ENCODE measurements around the gene HCRTR1. TPM values are rescaled to one million over a fixed set of nuclear protein-coding genes. Genes with fewer than 3 reads are reported as not detected.

HCRTR1 gene
- total RNA-seq, 1 donor from 2014 or later, result 0.44 TPM

DNA sequence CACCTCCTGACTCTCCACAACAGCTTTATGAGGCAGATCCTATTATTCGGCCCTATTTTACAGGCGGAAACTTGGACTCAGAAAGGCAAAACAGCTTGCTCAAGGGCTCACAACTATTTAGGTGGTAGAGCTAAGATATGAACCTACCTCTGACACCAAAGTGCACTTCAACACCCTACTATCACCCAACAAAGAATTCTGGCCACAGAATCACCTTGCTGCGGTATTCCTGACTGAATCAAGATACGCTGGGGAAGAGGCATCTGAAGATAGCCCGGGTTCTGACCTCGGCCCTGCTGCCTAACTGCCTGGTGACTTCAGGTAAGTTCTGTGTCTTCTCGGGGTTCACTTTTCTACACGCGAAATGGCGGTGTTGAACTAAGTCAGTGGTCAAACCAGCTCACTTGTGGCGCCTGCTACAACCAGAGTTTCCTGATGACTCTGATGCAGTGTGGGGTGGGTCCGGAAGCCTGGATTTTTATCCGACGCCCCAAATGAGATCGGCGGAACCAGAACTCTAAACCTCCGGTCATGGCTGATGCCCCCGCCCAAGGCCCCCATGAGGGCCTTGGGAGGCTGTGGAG, 26.6 kb downstream of the HCRTR1 start:
- H3K4me3 ChIP-seq, result peak overlapping the region; percentile 77
- TF ChIP-seq, protein P1, sequence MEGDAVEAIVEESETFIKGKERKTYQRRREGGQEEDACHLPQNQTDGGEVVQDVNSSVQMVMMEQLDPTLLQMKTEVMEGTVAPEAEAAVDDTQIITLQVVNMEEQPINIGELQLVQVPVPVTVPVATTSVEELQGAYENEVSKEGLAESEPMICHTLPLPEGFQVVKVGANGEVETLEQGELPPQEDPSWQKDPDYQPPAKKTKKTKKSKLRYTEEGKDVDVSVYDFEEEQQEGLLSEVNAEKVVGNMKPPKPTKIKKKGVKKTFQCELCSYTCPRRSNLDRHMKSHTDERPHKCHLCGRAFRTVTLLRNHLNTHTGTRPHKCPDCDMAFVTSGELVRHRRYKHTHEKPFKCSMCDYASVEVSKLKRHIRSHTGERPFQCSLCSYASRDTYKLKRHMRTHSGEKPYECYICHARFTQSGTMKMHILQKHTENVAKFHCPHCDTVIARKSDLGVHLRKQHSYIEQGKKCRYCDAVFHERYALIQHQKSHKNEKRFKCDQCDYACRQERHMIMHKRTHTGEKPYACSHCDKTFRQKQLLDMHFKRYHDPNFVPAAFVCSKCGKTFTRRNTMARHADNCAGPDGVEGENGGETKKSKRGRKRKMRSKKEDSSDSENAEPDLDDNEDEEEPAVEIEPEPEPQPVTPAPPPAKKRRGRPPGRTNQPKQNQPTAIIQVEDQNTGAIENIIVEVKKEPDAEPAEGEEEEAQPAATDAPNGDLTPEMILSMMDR (IDR thresholded peaks at IDR 0.05; ENCODE audit: borderline replicate concordance), result no peak
- H3K36me3 ChIP-seq, result no peaks in the 10 kb centered on the region
- peak overlapping the region; percentile 95 for H3K27ac ChIP-seq (replicated peaks)
- H3K4me1 ChIP-seq, result peaks cover 83% of the 10 kb centered on the region
- no peak for DNase-seq
- H3K9me3 ChIP-seq (replicated peaks), result no peaks in the 10 kb centered on the region
- intact Hi-C loops (cut with micrococcal nuclease), result no loop called here
- no peaks in the 10 kb centered on the region for H3K27me3 ChIP-seq (ENCODE audit: low read depth)

DNA sequence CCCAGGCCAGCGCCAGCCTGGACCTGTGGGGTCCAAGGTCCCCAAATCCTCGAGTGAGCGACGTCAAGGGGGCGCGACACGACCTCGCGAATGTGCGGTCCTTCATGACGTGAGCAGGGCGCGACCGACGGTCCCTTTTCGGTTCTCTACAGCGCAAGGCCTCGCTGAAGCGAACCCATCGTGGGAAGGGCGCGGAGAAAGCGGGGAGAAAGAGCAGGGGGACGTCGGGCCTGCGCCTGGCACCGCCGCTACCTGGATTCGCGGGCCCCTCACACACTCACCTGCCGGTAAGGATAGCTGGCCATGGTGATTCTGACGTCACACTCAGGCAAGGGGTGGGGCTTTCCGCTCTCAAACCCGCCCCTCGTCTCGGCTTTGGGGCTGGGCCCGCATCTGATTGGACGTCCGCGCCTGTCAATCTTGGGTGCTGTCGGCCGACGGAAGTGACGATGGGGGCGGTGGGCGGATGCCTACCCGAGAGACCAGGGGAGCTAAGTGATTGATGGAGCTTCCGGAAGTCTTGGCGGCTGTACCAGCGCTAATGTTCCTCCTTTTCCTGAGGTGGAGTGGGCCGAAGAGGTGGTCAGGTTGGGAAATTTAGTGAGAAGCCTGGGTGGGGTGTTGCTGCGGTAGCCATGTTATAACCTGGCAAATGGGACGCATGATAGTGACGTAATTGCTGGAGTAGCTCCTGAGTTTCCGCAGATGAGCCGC, 27.2 kb downstream of the HCRTR1 start, which contains the start of gene PEF1:
Gene PEF1 (minus strand): TSS at position 317 of the 714 bp plus-strand sequence. CDS start 12 bp downstream, at position 305.
- Histone ChIP-seq H3K27ac (replicated peaks) (peak within 1 kb of the TSS; percentile 95), H3K27me3 (ENCODE audit: low read depth) (no peaks in the 10 kb centered on the region), H3K4me3 (peak within 1 kb of the TSS; percentile 77), H3K9me3 (replicated peaks) (no peaks in the 10 kb centered on the region), H3K4me1 (peaks cover 83% of the 10 kb centered on the region), H3K36me3 (no peaks in the 10 kb centered on the region)
- TF ChIP-seq, protein P1 (IDR thresholded peaks at IDR 0.05; ENCODE audit: borderline replicate concordance), result no peak
- DNase-seq, result peak; percentile 99
- intact Hi-C loops (cut with micrococcal nuclease), result no loop called here

DNA sequence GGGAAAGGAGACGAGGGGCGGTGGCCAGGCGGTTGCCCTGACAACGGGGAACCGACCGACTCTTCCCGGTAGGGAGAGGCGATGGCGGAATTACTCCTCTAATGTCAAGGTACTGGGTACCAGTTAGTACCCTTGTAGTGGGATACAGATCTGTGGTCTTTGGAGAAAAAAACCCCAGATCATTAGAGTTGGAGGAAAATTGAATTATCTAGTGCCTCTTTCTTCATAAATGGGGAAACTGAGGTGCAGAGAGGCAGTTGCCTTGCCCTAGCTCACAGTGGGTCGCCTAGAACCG, 27.7 kb downstream of the HCRTR1 start:
- H3K27ac ChIP-seq (replicated peaks), result peak overlapping the region; percentile 95
- H3K36me3 ChIP-seq, result no peaks in the 10 kb centered on the region
- no peaks in the 10 kb centered on the region for H3K27me3 ChIP-seq (ENCODE audit: low read depth)
- DNase-seq, result no peak
- TF ChIP-seq, protein P1 (IDR thresholded peaks at IDR 0.05; ENCODE audit: borderline replicate concordance), result no peak
- H3K9me3 ChIP-seq (replicated peaks), result no peaks in the 10 kb centered on the region
- peak overlapping the region; percentile 77 for H3K4me3 ChIP-seq
- H3K4me1 ChIP-seq, result peaks cover 82% of the 10 kb centered on the region
- intact Hi-C loops (cut with micrococcal nuclease), result no loop called here

DNA sequence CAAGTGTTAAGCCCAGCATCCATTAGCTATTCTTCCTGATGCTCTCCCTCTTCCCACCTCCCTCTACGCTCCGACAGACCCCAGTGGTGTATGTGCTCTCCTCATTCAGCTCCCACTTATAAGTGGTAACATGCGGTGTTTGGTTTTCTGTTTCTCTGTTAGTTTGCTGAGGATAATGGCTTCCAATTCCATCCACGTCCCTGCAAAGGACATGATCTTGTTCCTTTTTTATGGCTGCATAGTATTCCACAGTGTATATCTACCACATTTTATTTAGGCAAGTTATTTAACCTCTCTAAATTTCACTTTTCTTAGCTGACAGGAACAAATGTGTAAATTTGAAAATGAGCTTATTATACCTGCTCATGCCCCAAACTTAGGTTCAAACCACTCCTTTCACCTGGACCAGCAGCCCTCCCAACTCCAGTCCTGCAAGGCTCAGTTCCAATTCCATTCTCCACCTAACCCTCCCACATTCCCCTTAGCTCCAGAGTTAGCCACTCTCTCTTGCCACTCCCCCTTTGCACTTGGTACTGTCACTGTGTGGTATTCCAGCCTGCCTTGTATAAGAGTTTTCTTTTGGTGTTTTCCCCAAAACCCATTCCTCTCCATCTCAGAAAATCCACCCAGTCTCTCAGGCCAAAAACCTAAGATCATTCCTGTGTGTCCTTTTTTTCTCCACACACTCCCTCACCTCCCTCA, 28.9 kb downstream of the HCRTR1 start:
- DNase-seq, result no peak
- Histone ChIP-seq H3K27me3 (ENCODE audit: low read depth) (no peaks in the 10 kb centered on the region), H3K27ac (replicated peaks) (peak overlapping the region; percentile 81), H3K36me3 (no peaks in the 10 kb centered on the region), H3K4me1 (peaks cover 82% of the 10 kb centered on the region), H3K9me3 (replicated peaks) (no peaks in the 10 kb centered on the region), H3K4me3 (no peak overlapping the region)
- TF ChIP-seq, protein P1 (IDR thresholded peaks at IDR 0.05; ENCODE audit: borderline replicate concordance), result no peak
- intact Hi-C loops (cut with micrococcal nuclease), result no loop called here

DNA sequence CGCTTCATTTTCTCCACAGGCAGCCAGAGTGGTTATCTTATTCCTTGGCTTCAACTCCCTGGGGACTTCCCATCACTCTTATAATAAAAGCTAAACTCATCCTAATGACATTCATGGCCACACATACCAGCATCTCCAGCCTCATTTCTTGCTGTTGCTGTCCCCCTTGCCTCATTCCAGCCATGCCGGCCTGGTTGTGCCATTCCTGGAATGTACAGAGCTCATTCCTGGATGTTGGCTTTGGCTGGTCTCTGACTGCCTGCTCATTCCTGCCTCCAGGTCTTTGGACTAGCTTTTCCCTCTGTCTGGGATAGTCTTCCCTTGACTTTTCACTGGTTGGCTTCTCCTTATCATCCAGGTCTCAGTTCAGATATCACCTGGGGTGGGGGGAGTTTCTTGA, 29.6 kb downstream of the HCRTR1 start:
- DNase-seq, result no peak
- TF ChIP-seq, protein P1 (IDR thresholded peaks at IDR 0.05; ENCODE audit: borderline replicate concordance), result no peak
- no peak overlapping the region for H3K4me3 ChIP-seq
- no peaks in the 10 kb centered on the region for H3K9me3 ChIP-seq (replicated peaks)
- intact Hi-C loops (cut with micrococcal nuclease), result no loop called here
- H3K27ac ChIP-seq (replicated peaks), result peak overlapping the region; percentile 81
- H3K4me1 ChIP-seq, result peaks cover 80% of the 10 kb centered on the region
- H3K27me3 ChIP-seq (ENCODE audit: low read depth), result no peaks in the 10 kb centered on the region
- H3K36me3 ChIP-seq, result no peaks in the 10 kb centered on the region
